ENCODE results near the gene ZFP36.

DNA sequence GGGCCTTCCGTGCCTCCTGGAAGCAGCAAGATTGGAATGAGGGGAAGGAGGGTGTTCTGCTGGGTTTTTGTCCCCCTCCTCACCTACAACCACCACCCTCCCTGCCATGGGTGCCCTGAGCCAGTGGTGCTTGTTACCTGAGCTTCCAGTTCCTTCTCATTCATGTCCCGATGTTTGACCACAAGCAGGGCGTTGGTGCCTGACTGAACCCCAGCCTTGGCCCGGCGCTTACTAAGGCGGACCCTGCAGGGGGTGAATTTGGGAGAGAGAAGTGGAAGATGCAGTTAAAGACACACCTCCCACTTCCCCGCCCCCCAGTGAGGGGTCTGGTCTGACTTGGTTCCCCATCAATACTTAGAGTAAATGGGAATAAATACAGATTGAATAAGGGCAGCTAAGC, 20.1 kb upstream of the ZFP36 start:
- TF ChIP-seq, protein P1, sequence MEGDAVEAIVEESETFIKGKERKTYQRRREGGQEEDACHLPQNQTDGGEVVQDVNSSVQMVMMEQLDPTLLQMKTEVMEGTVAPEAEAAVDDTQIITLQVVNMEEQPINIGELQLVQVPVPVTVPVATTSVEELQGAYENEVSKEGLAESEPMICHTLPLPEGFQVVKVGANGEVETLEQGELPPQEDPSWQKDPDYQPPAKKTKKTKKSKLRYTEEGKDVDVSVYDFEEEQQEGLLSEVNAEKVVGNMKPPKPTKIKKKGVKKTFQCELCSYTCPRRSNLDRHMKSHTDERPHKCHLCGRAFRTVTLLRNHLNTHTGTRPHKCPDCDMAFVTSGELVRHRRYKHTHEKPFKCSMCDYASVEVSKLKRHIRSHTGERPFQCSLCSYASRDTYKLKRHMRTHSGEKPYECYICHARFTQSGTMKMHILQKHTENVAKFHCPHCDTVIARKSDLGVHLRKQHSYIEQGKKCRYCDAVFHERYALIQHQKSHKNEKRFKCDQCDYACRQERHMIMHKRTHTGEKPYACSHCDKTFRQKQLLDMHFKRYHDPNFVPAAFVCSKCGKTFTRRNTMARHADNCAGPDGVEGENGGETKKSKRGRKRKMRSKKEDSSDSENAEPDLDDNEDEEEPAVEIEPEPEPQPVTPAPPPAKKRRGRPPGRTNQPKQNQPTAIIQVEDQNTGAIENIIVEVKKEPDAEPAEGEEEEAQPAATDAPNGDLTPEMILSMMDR (IDR thresholded peaks at IDR 0.05), result no peak
- TF ChIP-seq POLR2A (IDR thresholded peaks at IDR 0.05), result no peak
- no peak for TF ChIP-seq POLR2AphosphoS5 (IDR thresholded peaks at IDR 0.05)

Data from prostate gland (tissue), 2 donors.